ENCODE data around the gene SETD4. TPM values are rescaled to one million over a fixed set of nuclear protein-coding genes. Genes with fewer than 3 reads are reported as not detected.

Gene SETD4
- total and polyA plus RNA-seq, 2 of the 13 experiments (the other 11 are each of a cell fraction or from before 2014, with no cell fraction given), result 7.1 to 14.4 TPM

- TF ChIP-seq ZNF589 (CRISPR knock-in tag; conservative IDR thresholded peaks at IDR 0.05) (0 out of 2 replicates have a peak, but pooled peaks have one; percentile 37), ZNF549 (CRISPR knock-in tag; IDR thresholded peaks at IDR 0.05) (no peak), ZNF670 (CRISPR knock-in tag; IDR thresholded peaks at IDR 0.05; ENCODE audit: borderline replicate concordance) (no peak), TFAP4 (IDR thresholded peaks at IDR 0.05; ENCODE audit: borderline replicate concordance, low read depth) (no peak; the same call in 1 of the 2 replicates), ZBTB7A (CRISPR knock-in tag; IDR thresholded peaks at IDR 0.05) (peak; percentile 56; the same call in 1 of the 2 replicates), CREM (IDR thresholded peaks at IDR 0.05) (no peak), CREM (CRISPR knock-in tag; IDR thresholded peaks at IDR 0.05) (no peak), ZNF841 (CRISPR knock-in tag; IDR thresholded peaks at IDR 0.05; ENCODE audit: borderline replicate concordance) (no peak), HHEX (CRISPR knock-in tag; IDR thresholded peaks at IDR 0.05) (no peak), ZNF639 (CRISPR knock-in tag; conservative IDR thresholded peaks at IDR 0.05) (no peak), ZNF432 (CRISPR knock-in tag; IDR thresholded peaks at IDR 0.05; ENCODE audit: borderline replicate concordance) (no peak), MXI1 (IDR thresholded peaks at IDR 0.05; ENCODE audit: borderline replicate concordance, low read depth, low read length) (no peak; the same call in 2 of the 3 replicates), HNRNPL (IDR thresholded peaks at IDR 0.05; ENCODE audit: low read depth, low read length) (no peak), ZNF24 (IDR thresholded peaks at IDR 0.05) (no peak), ZNF768 (CRISPR knock-in tag; IDR thresholded peaks at IDR 0.05) (peak; percentile 22; the same call in 1 of the 2 replicates), SRF (IDR thresholded peaks at IDR 0.05; ENCODE audit: low read depth, low read length) (no peak), KLF11 (CRISPR knock-in tag; IDR thresholded peaks at IDR 0.05) (no peak), MBNL3 (CRISPR knock-in tag; conservative IDR thresholded peaks at IDR 0.05) (no peak), SIN3B (IDR thresholded peaks at IDR 0.05; ENCODE audit: low read length) (no peak), ZNF792 (CRISPR knock-in tag; IDR thresholded peaks at IDR 0.05) (no peak), HNF4A (CRISPR knock-in tag; IDR thresholded peaks at IDR 0.05) (no peak), ZNF616 (CRISPR knock-in tag; IDR thresholded peaks at IDR 0.05; ENCODE audit: low read depth) (peak; percentile 79; the same call in 1 of the 2 replicates), ZNF547 (CRISPR knock-in tag; IDR thresholded peaks at IDR 0.05) (no peak), ZNF224 (CRISPR knock-in tag; IDR thresholded peaks at IDR 0.05) (peak; percentile 41; the same call in 1 of the 2 replicates), ZNF800 (CRISPR knock-in tag; IDR thresholded peaks at IDR 0.05) (peak; percentile 76), ARID2 (CRISPR knock-in tag; IDR thresholded peaks at IDR 0.05; ENCODE audit: borderline replicate concordance) (0 out of 2 replicates have a peak, but pooled peaks have one; percentile 58), CENPBD1 (CRISPR knock-in tag; IDR thresholded peaks at IDR 0.05; ENCODE audit: borderline replicate concordance, low read depth) (no peak), ZBTB1 (CRISPR knock-in tag; IDR thresholded peaks at IDR 0.05; ENCODE audit: borderline replicate concordance) (no peak)
Measured at GRCh38 chr21:36069713-36070583, 9.6 kb upstream of the SETD4 start, which contains the start of gene CBR1 (continued).

Data from HepG2 (cell line).